GM06990 (cell line): ENCODE results near the gene NCBP3.

Experiments used
- DNase-seq: peaks from one replicate; pipeline ENCODE4 v3.0.0-alpha.2; 2011; ENCODE audit not compliant: insufficient read length; ENCODE audit errors: extremely low read depth
- H3K27me3 ChIP-seq: replicated peaks from 2 replicates; pipeline ENCODE4 v1.6.0; 2011; ENCODE audit warnings: low read length; ENCODE audit not compliant: control insufficient read depth, insufficient read depth
- H3K36me3 ChIP-seq: 2 replicates; pipeline ENCODE4 v1.5.1; 2011; ENCODE audit warnings: low read length; ENCODE audit not compliant: control insufficient read depth, insufficient read depth
- H3K4me3 ChIP-seq: replicated peaks from 2 replicates; pipeline ENCODE4 v1.5.1; 2011; ENCODE audit warnings: low read depth, mild to moderate bottlenecking, control low read depth, low read length
- CTCF ChIP-seq: IDR thresholded peaks from 2 replicates; pipeline ENCODE4 v1.5.1; 2011; ENCODE audit warnings: low read length, control low read depth, mild to moderate bottlenecking, inconsistent platforms; ENCODE audit not compliant: insufficient read depth, poor library complexity, severe bottlenecking

The NCBP3 gene

GRCh38 chr17:3852561-3852960 lies 6.5 kb upstream of the NCBP3 start:
- Histone ChIP-seq H3K4me3 (no peak overlapping the region), H3K36me3 (no peaks in the 10 kb centered on the region), H3K27me3 (no peaks in the 10 kb centered on the region; the same call in 1 of the 2 replicates)
- DNase-seq = no peak
- TF ChIP-seq CTCF = no peak

GRCh38 chr17:3851461-3852100 lies 5.5 kb upstream of the NCBP3 start:
- no peak overlapping the region for H3K4me3 ChIP-seq
- no peak for TF ChIP-seq CTCF
- no peaks in the 10 kb centered on the region for H3K36me3 ChIP-seq
- H3K27me3 ChIP-seq = no peaks in the 10 kb centered on the region; the same call in 1 of the 2 replicates
- no peak for DNase-seq

GRCh38 chr17:3848229-3848835 lies 2.3 kb upstream of the NCBP3 start:
- TF ChIP-seq CTCF = no peak
- Histone ChIP-seq H3K36me3 (no peaks in the 10 kb centered on the region; the same call in 1 of the 2 replicates), H3K4me3 (no peak overlapping the region), H3K27me3 (no peaks in the 10 kb centered on the region; the same call in 1 of the 2 replicates)
- DNase-seq = no peak

- H3K4me3 ChIP-seq = no peak overlapping the region
- no peak for TF ChIP-seq CTCF
- no peaks in the 10 kb centered on the region; the same call in 1 of the 2 replicates for H3K27me3 ChIP-seq
- no peak for DNase-seq
- H3K36me3 ChIP-seq = no peaks in the 10 kb centered on the region; the same call in none of the 2 replicates
These were observed 1.2 kb upstream of the NCBP3 start for GRCh38 chr17:3847165-3847670.

GRCh38 chr17:3846437-3847164 lies 555 bp upstream of the NCBP3 start:
- DNase-seq = no peak
- H3K27me3 ChIP-seq = no peaks in the 10 kb centered on the region; the same call in 1 of the 2 replicates
- H3K4me3 ChIP-seq = no peak overlapping the region
- TF ChIP-seq CTCF = no peak
- H3K36me3 ChIP-seq = no peaks in the 10 kb centered on the region; the same call in none of the 2 replicates
